ENCODE results near the gene PRDM11. TPM values are rescaled to one million over a fixed set of nuclear protein-coding genes. Genes with fewer than 3 reads are reported as not detected.

PRDM11 gene
- polyA plus RNA-seq, 4 donors: 18.1 to 25.3 (median 19.1) TPM

DNA sequence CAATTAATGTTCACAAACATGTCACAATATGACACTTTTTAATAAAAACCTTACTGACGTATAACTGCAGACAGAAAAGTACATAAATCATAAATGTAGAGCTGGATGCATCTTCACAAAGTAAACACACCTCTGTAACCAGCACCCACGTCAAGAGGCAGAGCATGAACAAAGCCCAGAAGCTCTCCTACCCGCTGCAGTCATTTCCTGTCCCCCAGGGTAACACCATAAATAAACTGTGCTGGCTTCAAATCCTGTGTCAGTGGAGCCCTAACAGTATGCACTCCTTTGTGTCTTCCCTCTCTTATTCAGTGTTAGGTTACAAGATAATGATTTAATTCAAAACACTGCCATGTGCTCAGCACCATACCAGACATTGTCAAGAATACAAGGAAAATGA lies 134.0 kb downstream of the PRDM11 start:
- DNase-seq (ENCODE audit: low read depth in 4 of 4, low spot score in 2 of 4): no peak

- no peak for DNase-seq (ENCODE audit: low read depth in 4 of 4, low spot score in 2 of 4)
Observed at GRCh38 chr11:45282081-45282480, 135.6 kb downstream of the PRDM11 start.

Other genes with a start within 250 kb of the PRDM11 start
- 10 to 100 TPM; 61.5 to 93.4 (median 70.4) TPM for gene TP53I11, start 195.8 kb upstream of the PRDM11 start, polyA plus RNA-seq (ENCODE audit: insufficient read length in 4 of 4)
- 10 to 100 TPM; 11.5 to 13.7 (median 13.4) TPM for gene SYT13, start 139.7 kb downstream of the PRDM11 start, polyA plus RNA-seq (ENCODE audit: insufficient read length in 4 of 4)